ENCODE measurements around the gene CFAP221. TPM values are rescaled to one million over a fixed set of nuclear protein-coding genes. Genes with fewer than 3 reads are reported as not detected.
A peak's percentile ranks its signal among the peaks of the same experiment; 100 is the strongest.

Gene CFAP221
- 1 to 10 TPM in 1 of 4 donors, under 1 TPM in 2, not detected in 1; 0.25 to 8.6 (median 0.66) TPM for total RNA-seq

- ATAC-seq = peak; percentile 91
Measured at GRCh38 chr2:119544075-119544938, at the start of gene CFAP221. Gene CFAP221, plus strand, starts transcription at chr2:119544449. Its CDS starts 1,683 bp downstream, at chr2:119546132.

DNA sequence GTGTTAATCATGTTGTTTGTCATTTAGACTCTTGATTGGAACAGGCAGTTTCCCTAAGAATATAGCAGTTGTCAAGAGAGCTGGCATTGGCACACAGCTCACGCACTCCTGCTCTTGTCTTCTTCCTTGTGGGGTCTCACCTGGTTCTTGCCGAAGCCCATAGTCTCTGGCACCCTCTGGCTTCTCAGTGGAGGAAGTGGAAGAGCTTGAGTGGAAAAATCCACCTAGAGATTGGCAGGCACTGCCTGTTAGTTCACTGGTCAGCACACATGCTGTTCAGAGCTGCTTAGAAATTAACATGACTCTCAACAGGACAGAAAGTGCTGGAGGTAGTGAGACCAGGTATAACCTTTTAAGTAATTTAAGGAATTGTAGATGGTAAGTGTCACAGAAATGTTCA is 48.3 kb upstream of the CFAP221 start:
- H3K9me3 ChIP-seq = peaks cover 0 to 23% (median 0%) of the 10 kb centered on the region in 3 donors
- no peak overlapping the region for H3K4me3 ChIP-seq
- WGBS, 2 donors (ENCODE audit: low coverage in 1 of 2) = 73 to 80% methylated on average over 2 of the region's 2 CpGs
- no peaks in the 10 kb centered on the region for H3K36me3 ChIP-seq
- peaks cover 8% of the 10 kb centered on the region for H3K27me3 ChIP-seq
- peaks cover 0 to 10% (median 0%) of the 10 kb centered on the region in 3 donors for H3K4me1 ChIP-seq
- no peak for ATAC-seq
- no peak overlapping the region for H3K27ac ChIP-seq
- no peak for TF ChIP-seq EP300 (IDR thresholded peaks at IDR 0.05)
- TF ChIP-seq, protein P1, sequence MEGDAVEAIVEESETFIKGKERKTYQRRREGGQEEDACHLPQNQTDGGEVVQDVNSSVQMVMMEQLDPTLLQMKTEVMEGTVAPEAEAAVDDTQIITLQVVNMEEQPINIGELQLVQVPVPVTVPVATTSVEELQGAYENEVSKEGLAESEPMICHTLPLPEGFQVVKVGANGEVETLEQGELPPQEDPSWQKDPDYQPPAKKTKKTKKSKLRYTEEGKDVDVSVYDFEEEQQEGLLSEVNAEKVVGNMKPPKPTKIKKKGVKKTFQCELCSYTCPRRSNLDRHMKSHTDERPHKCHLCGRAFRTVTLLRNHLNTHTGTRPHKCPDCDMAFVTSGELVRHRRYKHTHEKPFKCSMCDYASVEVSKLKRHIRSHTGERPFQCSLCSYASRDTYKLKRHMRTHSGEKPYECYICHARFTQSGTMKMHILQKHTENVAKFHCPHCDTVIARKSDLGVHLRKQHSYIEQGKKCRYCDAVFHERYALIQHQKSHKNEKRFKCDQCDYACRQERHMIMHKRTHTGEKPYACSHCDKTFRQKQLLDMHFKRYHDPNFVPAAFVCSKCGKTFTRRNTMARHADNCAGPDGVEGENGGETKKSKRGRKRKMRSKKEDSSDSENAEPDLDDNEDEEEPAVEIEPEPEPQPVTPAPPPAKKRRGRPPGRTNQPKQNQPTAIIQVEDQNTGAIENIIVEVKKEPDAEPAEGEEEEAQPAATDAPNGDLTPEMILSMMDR (IDR thresholded peaks at IDR 0.05) = no peak
- TF ChIP-seq POLR2A (IDR thresholded peaks at IDR 0.05) = no peak
- TF ChIP-seq POLR2AphosphoS5 (IDR thresholded peaks at IDR 0.05) = no peak

More at GRCh38 chr2:119544075-119544938, at the start of gene CFAP221:
- WGBS, 2 donors (ENCODE audit: low coverage in 1 of 2) = 0 to 1% methylated on average over 3 to 14 of the region's 89 CpGs
- H3K9me3 ChIP-seq = no peaks in the 10 kb centered on the region
- H3K27me3 ChIP-seq = peaks cover 19% of the 10 kb centered on the region
- TF ChIP-seq, protein P1 (IDR thresholded peaks at IDR 0.05) = peak in 1 of 4 experiments; percentile 9
- no peak for TF ChIP-seq POLR2A (IDR thresholded peaks at IDR 0.05)
- peak within 1 kb of the TSS in 1 of 4 donors; percentile 3 for H3K27ac ChIP-seq
- H3K4me3 ChIP-seq = peak within 1 kb of the TSS; percentile 35 to 59
- H3K4me1 ChIP-seq = peaks cover 0 to 29% (median 4%) of the 10 kb centered on the region in 3 donors
- no peaks in the 10 kb centered on the region for H3K36me3 ChIP-seq

DNA sequence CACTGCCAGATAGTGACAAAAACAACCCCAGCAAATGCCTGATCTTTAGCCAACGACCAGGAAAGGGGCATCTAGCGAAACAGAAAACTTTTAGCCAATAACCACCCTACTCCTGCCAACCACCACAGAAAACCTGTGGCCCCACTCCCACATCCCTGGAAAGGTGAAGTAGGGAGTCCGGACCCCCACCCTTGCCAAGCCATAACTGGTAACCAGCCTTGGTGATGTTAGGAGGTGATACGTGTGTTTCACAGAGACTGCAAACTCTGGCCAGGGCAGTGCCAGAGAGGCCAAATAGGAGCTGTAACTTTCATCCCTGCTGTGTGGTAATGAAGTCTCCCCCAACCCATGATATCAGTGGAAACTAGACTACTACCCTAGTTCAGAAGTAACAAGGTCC is 47.6 kb upstream of the CFAP221 start:
- 71 to 72% methylated on average over 2 to 3 of the region's 4 CpGs for WGBS, 2 donors (ENCODE audit: low coverage in 1 of 2)
- Histone ChIP-seq H3K27ac (no peak overlapping the region), H3K27me3 (peaks cover 8% of the 10 kb centered on the region), H3K36me3 (no peaks in the 10 kb centered on the region), H3K4me3 (no peak overlapping the region), H3K9me3 (peaks cover 0 to 30% (median 0%) of the 10 kb centered on the region in 3 donors), H3K4me1 (peaks cover 0 to 9% (median 0%) of the 10 kb centered on the region in 3 donors)
- no peak for ATAC-seq
- TF ChIP-seq POLR2AphosphoS5 (IDR thresholded peaks at IDR 0.05) (no peak), EP300 (IDR thresholded peaks at IDR 0.05) (no peak), POLR2A (IDR thresholded peaks at IDR 0.05) (no peak)
- TF ChIP-seq, protein P1 (IDR thresholded peaks at IDR 0.05) = no peak

GRCh38 chr2:119508756-119509155 is 35.5 kb upstream of the CFAP221 start:
- Histone ChIP-seq H3K27ac (no peak overlapping the region), H3K4me1 (no peaks in the 10 kb centered on the region), H3K4me3 (no peak overlapping the region), H3K9me3 (no peaks in the 10 kb centered on the region), H3K36me3 (no peaks in the 10 kb centered on the region), H3K27me3 (peaks cover 3% of the 10 kb centered on the region)
- WGBS, 2 donors (ENCODE audit: low coverage in 1 of 2) = 75 to 81% methylated on average over 6 of the region's 6 CpGs
- no peak for ATAC-seq
- no peak for TF ChIP-seq POLR2AphosphoS5 (IDR thresholded peaks at IDR 0.05)
- TF ChIP-seq EP300 (IDR thresholded peaks at IDR 0.05) = no peak
- TF ChIP-seq POLR2A (IDR thresholded peaks at IDR 0.05) = no peak
- TF ChIP-seq, protein P1 (IDR thresholded peaks at IDR 0.05) = no peak

DNA sequence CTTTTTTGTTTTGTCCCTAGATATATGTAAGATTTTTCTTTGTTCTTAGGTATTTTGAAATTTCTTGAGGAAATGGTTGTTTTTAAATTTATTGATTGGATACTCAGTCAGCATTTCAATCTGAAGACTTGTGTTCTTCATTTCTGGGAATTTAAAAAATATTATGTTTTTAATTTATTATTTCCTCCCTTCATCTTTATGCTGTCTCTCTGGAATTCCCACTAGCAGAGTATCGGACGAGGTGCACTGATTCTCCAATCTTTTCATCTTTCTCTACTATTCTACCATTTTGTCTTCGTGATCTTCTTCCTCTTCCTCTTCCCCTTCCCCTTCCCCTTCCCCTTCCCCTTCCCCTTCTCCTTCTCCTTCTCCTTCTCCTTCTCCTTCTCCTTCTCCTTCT is 32.3 kb upstream of the CFAP221 start:
- TF ChIP-seq POLR2A (IDR thresholded peaks at IDR 0.05) = no peak
- TF ChIP-seq EP300 (IDR thresholded peaks at IDR 0.05) = no peak
- no peak for TF ChIP-seq POLR2AphosphoS5 (IDR thresholded peaks at IDR 0.05)
- TF ChIP-seq, protein P1 (IDR thresholded peaks at IDR 0.05) = no peak
- no peaks in the 10 kb centered on the region for H3K36me3 ChIP-seq
- no peak for ATAC-seq
- H3K27ac ChIP-seq = no peak overlapping the region
- no peaks in the 10 kb centered on the region for H3K9me3 ChIP-seq
- 83 to 84% methylated on average over 3 of the region's 3 CpGs for WGBS, 2 donors (ENCODE audit: low coverage in 1 of 2)
- H3K4me1 ChIP-seq = no peaks in the 10 kb centered on the region
- H3K27me3 ChIP-seq = peaks cover 24% of the 10 kb centered on the region
- H3K4me3 ChIP-seq = no peak overlapping the region

All from gastroesophageal sphincter (tissue), 4 donors.